HEK293 (cell line): ENCODE data around the gene ADAMTS12.

Experiments used
- CTCF ChIA-PET: fragments of 350-600 bp; formaldehyde crosslinking; extraction: SDS; loops from one replicate; lab custom pipeline; 2021; ENCODE audit warnings: antibody characterized with exemption; lab: Yijun Ruan, JAX
- POLR2A ChIA-PET: fragments of 300-600 bp; formaldehyde crosslinking; extraction: SDS; loops from one replicate; lab custom pipeline; 2020; ENCODE audit warnings: antibody characterized with exemption, inconsistent platforms; lab: Yijun Ruan, JAX
- H3K27ac ChIP-seq: fragments of 200-500 bp; sonication (Bioruptor generic); 2 replicates; pipeline ENCODE4 v1.5.1; 2014; ENCODE audit warnings: low read depth, low read length, control low read depth, inconsistent platforms; ENCODE audit errors: extremely low read depth
- H3K36me3 ChIP-seq, 2 experiments: fragments of 200-500 bp in 1 of 2; sonication (Bioruptor generic) in 1 of 2; 1 replicate in 1 of 2; 2 replicates in 1 of 2; pipeline ENCODE4 v1.5.1; 2014 to 2017; ENCODE audit warnings: inconsistent platforms in 2 of 2, low read length in 2 of 2; ENCODE audit not compliant: control insufficient read depth in 2 of 2, insufficient read depth in 1 of 2
- H3K4me1 ChIP-seq: fragments of 200-500 bp; sonication (Bioruptor generic); 2 replicates; pipeline ENCODE4 v1.5.1; 2014; ENCODE audit warnings: mild to moderate bottlenecking, low read length, inconsistent platforms; ENCODE audit not compliant: control insufficient read depth, insufficient read depth
- H3K4me3 ChIP-seq: 2 replicates; pipeline ENCODE4 v1.5.1; 2011; ENCODE audit warnings: low read depth, mild to moderate bottlenecking, control low read depth, low read length, moderate library complexity
- H3K9me3 ChIP-seq: fragments of 200-500 bp; sonication (Bioruptor generic); 2 replicates; pipeline ENCODE4 v1.5.1; 2014; ENCODE audit warnings: low read depth, low read length, inconsistent platforms; ENCODE audit not compliant: control insufficient read depth, insufficient read depth
- KLF9 ChIP-seq: fragments of 450-650 bp; formaldehyde crosslinking; IDR thresholded peaks from 2 replicates; pipeline ENCODE4 v1.5.1; 2016; ENCODE audit warnings: missing biosample characterization, missing genetic modification characterization, low read depth
- SALL2 ChIP-seq: fragments of 450-650 bp; formaldehyde crosslinking; IDR thresholded peaks from 2 replicates; pipeline ENCODE4 v1.5.0; 2017; ENCODE audit warnings: missing biosample characterization, mild to moderate bottlenecking, missing genetic modification characterization, borderline replicate concordance
- ZBTB8A ChIP-seq: fragments of 450-650 bp; formaldehyde crosslinking; IDR thresholded peaks from 2 replicates; pipeline ENCODE4 v1.5.1; 2016; ENCODE audit warnings: missing biosample characterization, missing genetic modification characterization
- ZNF221 ChIP-seq: fragments of 450-650 bp; formaldehyde crosslinking; IDR thresholded peaks from 2 replicates; pipeline ENCODE4 v1.5.1; 2017; ENCODE audit warnings: missing biosample characterization, missing genetic modification characterization, borderline replicate concordance
- ZNF280D ChIP-seq: fragments of 450-650 bp; formaldehyde crosslinking; IDR thresholded peaks from 2 replicates; pipeline ENCODE4 v1.5.1; 2016; ENCODE audit warnings: missing biosample characterization, missing genetic modification characterization
- ZNF335 ChIP-seq: fragments of 450-650 bp; formaldehyde crosslinking; conservative IDR thresholded peaks from 2 replicates; pipeline ENCODE4 v1.5.1; 2016; ENCODE audit warnings: missing biosample characterization, missing genetic modification characterization
- ZNF394 ChIP-seq: fragments of 450-650 bp; formaldehyde crosslinking; IDR thresholded peaks from 2 replicates; pipeline ENCODE4 v1.5.1; 2016; ENCODE audit warnings: missing biosample characterization, missing genetic modification characterization, mild to moderate bottlenecking, moderate library complexity, borderline replicate concordance
- ZNF404 ChIP-seq: fragments of 450-650 bp; formaldehyde crosslinking; IDR thresholded peaks from 2 replicates; pipeline ENCODE4 v1.5.1; 2017; ENCODE audit warnings: missing biosample characterization, missing genetic modification characterization
- ZNF596 ChIP-seq: fragments of 450-650 bp; IDR thresholded peaks from 2 replicates; pipeline ENCODE4 v1.5.0; 2018; ENCODE audit warnings: missing biosample characterization, mild to moderate bottlenecking, missing genetic modification characterization, moderate library complexity
- ZNF626 ChIP-seq: fragments of 450-650 bp; sonication (Bioruptor Pico); formaldehyde crosslinking; IDR thresholded peaks from 2 replicates; pipeline ENCODE4 v1.5.1; 2018; ENCODE audit warnings: missing biosample characterization, missing genetic modification characterization, inconsistent platforms
- ZNF654 ChIP-seq: fragments of 450-650 bp; formaldehyde crosslinking; IDR thresholded peaks from 2 replicates; pipeline ENCODE4 v1.5.1; 2016; ENCODE audit warnings: low read depth, missing biosample characterization, missing genetic modification characterization
- ZNF747 ChIP-seq: fragments of 450-650 bp; formaldehyde crosslinking; IDR thresholded peaks from 2 replicates; pipeline ENCODE4 v1.5.1; 2016; ENCODE audit warnings: missing biosample characterization, missing genetic modification characterization
- ZSCAN16 ChIP-seq: fragments of 450-650 bp; formaldehyde crosslinking; IDR thresholded peaks from 2 replicates; pipeline ENCODE4 v1.5.1; 2016; ENCODE audit warnings: missing biosample characterization, missing genetic modification characterization
- TF ChIP-seq, protein P1 (sequence below): fragments of 450-650 bp; formaldehyde crosslinking; IDR thresholded peaks from 2 replicates; pipeline ENCODE4 v1.5.1; 2016; ENCODE audit warnings: missing biosample characterization, missing genetic modification characterization
- TF ChIP-seq, protein P2 (sequence below): fragments of 450-650 bp; formaldehyde crosslinking; IDR thresholded peaks from 2 replicates; pipeline ENCODE4 v1.5.1; 2016; ENCODE audit warnings: missing biosample characterization, missing genetic modification characterization
- TF ChIP-seq, protein P3 (sequence below): fragments of 450-650 bp; formaldehyde crosslinking; IDR thresholded peaks from 2 replicates; pipeline ENCODE4 v1.5.1; 2017; ENCODE audit warnings: missing biosample characterization, missing genetic modification characterization
- TF ChIP-seq, protein P4 (sequence below): fragments of 450-650 bp; formaldehyde crosslinking; IDR thresholded peaks from 2 replicates; pipeline ENCODE4 v1.5.1; 2017; ENCODE audit warnings: missing biosample characterization, missing genetic modification characterization
- TF ChIP-seq, protein P5 (sequence below): fragments of 450-650 bp; IDR thresholded peaks from 2 replicates; pipeline ENCODE4 v1.5.1; 2018; ENCODE audit warnings: missing biosample characterization, mild to moderate bottlenecking, missing genetic modification characterization

The ADAMTS12 gene

DNA sequence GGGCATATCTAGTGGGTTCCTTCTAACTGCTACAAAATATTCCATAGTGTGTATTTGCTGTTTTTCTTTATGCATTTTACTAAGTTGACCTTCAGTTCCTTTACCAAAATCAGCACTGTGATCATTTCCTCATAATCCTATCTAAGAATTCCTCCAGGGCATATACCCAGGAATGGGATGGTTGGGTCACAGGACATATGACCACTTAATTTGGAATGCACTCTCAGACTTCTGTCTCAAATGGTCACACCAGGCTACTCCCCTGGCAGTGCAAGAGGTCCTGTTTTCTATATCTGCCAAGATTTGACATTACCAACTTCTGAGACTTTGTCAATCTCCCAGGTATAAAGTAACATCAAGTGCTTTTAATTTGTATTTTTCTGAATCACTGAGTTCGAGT is 63.9 kb downstream of the ADAMTS12 start:
- Histone ChIP-seq H3K9me3 (no peaks in the 10 kb centered on the region), H3K36me3 (no peaks in the 10 kb centered on the region), H3K4me3 (no peak overlapping the region), H3K4me1 (no peaks in the 10 kb centered on the region), H3K27ac (no peak overlapping the region)
- TF ChIP-seq ZNF654 (no peak), ZNF394 (tag by site-specific recombination) (no peak), KLF9 (tag by site-specific recombination) (no peak), ZSCAN16 (tag by site-specific recombination) (no peak), SALL2 (tag by site-specific recombination) (no peak), ZNF404 (tag by site-specific recombination) (no peak)
- TF ChIP-seq, protein P1, sequence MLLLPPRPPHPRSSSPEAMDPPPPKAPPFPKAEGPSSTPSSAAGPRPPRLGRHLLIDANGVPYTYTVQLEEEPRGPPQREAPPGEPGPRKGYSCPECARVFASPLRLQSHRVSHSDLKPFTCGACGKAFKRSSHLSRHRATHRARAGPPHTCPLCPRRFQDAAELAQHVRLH (tag by site-specific recombination) = no peak
- TF ChIP-seq, protein P2, sequence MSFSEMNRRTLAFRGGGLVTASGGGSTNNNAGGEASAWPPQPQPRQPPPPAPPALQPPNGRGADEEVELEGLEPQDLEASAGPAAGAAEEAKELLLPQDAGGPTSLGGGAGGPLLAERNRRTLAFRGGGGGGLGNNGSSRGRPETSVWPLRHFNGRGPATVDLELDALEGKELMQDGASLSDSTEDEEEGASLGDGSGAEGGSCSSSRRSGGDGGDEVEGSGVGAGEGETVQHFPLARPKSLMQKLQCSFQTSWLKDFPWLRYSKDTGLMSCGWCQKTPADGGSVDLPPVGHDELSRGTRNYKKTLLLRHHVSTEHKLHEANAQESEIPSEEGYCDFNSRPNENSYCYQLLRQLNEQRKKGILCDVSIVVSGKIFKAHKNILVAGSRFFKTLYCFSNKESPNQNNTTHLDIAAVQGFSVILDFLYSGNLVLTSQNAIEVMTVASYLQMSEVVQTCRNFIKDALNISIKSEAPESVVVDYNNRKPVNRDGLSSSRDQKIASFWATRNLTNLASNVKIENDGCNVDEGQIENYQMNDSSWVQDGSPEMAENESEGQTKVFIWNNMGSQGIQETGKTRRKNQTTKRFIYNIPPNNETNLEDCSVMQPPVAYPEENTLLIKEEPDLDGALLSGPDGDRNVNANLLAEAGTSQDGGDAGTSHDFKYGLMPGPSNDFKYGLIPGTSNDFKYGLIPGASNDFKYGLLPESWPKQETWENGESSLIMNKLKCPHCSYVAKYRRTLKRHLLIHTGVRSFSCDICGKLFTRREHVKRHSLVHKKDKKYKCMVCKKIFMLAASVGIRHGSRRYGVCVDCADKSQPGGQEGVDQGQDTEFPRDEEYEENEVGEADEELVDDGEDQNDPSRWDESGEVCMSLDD (tag by site-specific recombination) = no peak
- CTCF ChIA-PET = no interaction called here
- POLR2A ChIA-PET = no interaction called here

DNA sequence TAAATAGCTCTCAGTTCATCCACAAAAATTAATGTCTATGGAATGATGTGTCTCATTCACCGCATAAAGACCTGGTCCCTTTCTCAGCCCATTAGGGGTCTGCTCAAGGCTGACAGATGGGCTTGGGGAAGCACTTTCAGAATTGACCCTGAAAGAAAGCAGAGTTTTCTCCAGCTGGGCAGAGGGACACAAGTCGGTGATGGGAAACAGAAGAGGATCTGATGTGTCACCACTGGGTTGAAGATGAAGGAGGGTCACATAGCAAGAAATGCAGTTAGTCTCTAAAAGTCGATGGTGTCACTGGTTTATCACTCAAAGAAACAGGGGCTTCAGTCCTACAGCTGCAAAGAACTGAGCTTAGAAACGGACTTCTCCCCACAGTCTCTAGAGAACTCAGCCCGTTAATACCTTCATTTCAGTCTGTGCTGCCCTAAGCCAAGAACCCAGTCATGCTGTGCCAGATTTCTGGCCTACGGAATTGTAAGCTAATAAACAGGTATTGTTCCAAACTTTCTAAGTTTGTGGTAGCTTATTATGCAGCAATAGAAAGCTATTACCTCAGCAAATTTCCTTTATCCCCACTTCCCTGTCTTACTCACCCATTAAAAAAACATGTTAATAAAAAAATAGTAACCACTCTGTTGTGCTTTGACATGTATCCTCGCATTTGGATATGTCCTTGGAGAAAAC is 64.6 kb downstream of the ADAMTS12 start:
- Histone ChIP-seq H3K4me3 (no peak overlapping the region), H3K9me3 (no peaks in the 10 kb centered on the region), H3K27ac (no peak overlapping the region), H3K4me1 (no peaks in the 10 kb centered on the region), H3K36me3 (no peaks in the 10 kb centered on the region)
- CTCF ChIA-PET = interaction anchor here (1.0 kb wide), 1 partner anchor 9 kb away, joined by 3 read pairs; no protein-coding TSS in a partner anchor
- POLR2A ChIA-PET = no interaction called here
- TF ChIP-seq, protein P3, sequence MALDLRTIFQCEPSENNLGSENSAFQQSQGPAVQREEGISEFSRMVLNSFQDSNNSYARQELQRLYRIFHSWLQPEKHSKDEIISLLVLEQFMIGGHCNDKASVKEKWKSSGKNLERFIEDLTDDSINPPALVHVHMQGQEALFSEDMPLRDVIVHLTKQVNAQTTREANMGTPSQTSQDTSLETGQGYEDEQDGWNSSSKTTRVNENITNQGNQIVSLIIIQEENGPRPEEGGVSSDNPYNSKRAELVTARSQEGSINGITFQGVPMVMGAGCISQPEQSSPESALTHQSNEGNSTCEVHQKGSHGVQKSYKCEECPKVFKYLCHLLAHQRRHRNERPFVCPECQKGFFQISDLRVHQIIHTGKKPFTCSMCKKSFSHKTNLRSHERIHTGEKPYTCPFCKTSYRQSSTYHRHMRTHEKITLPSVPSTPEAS (tag by site-specific recombination) = no peak
- no peak for TF ChIP-seq ZNF335 (tag by site-specific recombination)
- TF ChIP-seq, protein P4, sequence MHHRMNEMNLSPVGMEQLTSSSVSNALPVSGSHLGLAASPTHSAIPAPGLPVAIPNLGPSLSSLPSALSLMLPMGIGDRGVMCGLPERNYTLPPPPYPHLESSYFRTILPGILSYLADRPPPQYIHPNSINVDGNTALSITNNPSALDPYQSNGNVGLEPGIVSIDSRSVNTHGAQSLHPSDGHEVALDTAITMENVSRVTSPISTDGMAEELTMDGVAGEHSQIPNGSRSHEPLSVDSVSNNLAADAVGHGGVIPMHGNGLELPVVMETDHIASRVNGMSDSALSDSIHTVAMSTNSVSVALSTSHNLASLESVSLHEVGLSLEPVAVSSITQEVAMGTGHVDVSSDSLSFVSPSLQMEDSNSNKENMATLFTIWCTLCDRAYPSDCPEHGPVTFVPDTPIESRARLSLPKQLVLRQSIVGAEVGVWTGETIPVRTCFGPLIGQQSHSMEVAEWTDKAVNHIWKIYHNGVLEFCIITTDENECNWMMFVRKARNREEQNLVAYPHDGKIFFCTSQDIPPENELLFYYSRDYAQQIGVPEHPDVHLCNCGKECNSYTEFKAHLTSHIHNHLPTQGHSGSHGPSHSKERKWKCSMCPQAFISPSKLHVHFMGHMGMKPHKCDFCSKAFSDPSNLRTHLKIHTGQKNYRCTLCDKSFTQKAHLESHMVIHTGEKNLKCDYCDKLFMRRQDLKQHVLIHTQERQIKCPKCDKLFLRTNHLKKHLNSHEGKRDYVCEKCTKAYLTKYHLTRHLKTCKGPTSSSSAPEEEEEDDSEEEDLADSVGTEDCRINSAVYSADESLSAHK = no peak

- H3K36me3 ChIP-seq = no peaks in the 10 kb centered on the region
- no peak overlapping the region for H3K4me3 ChIP-seq
- POLR2A ChIA-PET = no interaction called here
- no peaks in the 10 kb centered on the region for H3K9me3 ChIP-seq
- H3K4me1 ChIP-seq = no peaks in the 10 kb centered on the region
- TF ChIP-seq ZNF626 (tag by site-specific recombination) (no peak), ZNF747 (tag by site-specific recombination) (no peak), ZBTB8A (no peak), ZNF596 (tag by site-specific recombination) (no peak), ZNF221 (tag by site-specific recombination) (no peak), ZNF280D (tag by site-specific recombination) (no peak)
- TF ChIP-seq, protein P5, sequence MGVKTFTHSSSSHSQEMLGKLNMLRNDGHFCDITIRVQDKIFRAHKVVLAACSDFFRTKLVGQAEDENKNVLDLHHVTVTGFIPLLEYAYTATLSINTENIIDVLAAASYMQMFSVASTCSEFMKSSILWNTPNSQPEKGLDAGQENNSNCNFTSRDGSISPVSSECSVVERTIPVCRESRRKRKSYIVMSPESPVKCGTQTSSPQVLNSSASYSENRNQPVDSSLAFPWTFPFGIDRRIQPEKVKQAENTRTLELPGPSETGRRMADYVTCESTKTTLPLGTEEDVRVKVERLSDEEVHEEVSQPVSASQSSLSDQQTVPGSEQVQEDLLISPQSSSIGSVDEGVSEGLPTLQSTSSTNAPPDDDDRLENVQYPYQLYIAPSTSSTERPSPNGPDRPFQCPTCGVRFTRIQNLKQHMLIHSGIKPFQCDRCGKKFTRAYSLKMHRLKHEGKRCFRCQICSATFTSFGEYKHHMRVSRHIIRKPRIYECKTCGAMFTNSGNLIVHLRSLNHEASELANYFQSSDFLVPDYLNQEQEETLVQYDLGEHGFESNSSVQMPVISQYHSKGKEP (tag by site-specific recombination) = no peak
- TF ChIP-seq, all 188 proteins: peak for 0
- H3K27ac ChIP-seq = no peak overlapping the region
- CTCF ChIA-PET = no interaction called here
Observed at GRCh38 chr5:33824516-33825195, 67.1 kb downstream of the ADAMTS12 start.
